VCaP (cell line): ENCODE measurements around the gene CABLES1.

Experiments used
- H3K27ac ChIP-seq: fragments of 450-650 bp; 2 replicates; pipeline ENCODE4 v1.5.1; 2017
- TF ChIP-seq, protein P1 (sequence below): fragments of 450-650 bp; conservative IDR thresholded peaks from 2 replicates; pipeline ENCODE4 v1.5.1; 2017; ENCODE audit warnings: mild to moderate bottlenecking, moderate library complexity

Gene CABLES1

DNA sequence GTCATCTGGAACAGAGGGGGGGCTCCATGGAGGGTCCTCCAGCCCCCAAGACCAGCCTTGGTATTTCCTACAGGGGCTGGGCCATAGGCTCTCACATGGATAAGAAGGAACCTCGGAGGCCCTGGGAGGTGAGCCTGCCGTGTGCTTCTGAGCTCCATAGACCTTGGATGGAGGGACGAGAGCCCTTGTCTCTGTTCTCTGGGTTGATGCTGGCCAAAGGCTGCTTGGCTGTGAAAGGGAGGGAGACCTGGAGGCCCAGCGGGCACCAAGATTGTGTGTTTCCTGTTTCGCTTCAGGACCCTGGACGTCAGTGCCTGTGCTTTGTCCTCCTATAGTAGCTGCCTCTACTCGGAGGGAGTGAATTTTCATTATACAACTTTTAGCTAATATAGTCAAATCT lies 20.8 kb downstream of the CABLES1 start:
- peak overlapping the region; percentile 52 for H3K27ac ChIP-seq
- TF ChIP-seq, protein P1, sequence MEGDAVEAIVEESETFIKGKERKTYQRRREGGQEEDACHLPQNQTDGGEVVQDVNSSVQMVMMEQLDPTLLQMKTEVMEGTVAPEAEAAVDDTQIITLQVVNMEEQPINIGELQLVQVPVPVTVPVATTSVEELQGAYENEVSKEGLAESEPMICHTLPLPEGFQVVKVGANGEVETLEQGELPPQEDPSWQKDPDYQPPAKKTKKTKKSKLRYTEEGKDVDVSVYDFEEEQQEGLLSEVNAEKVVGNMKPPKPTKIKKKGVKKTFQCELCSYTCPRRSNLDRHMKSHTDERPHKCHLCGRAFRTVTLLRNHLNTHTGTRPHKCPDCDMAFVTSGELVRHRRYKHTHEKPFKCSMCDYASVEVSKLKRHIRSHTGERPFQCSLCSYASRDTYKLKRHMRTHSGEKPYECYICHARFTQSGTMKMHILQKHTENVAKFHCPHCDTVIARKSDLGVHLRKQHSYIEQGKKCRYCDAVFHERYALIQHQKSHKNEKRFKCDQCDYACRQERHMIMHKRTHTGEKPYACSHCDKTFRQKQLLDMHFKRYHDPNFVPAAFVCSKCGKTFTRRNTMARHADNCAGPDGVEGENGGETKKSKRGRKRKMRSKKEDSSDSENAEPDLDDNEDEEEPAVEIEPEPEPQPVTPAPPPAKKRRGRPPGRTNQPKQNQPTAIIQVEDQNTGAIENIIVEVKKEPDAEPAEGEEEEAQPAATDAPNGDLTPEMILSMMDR, result no peak

DNA sequence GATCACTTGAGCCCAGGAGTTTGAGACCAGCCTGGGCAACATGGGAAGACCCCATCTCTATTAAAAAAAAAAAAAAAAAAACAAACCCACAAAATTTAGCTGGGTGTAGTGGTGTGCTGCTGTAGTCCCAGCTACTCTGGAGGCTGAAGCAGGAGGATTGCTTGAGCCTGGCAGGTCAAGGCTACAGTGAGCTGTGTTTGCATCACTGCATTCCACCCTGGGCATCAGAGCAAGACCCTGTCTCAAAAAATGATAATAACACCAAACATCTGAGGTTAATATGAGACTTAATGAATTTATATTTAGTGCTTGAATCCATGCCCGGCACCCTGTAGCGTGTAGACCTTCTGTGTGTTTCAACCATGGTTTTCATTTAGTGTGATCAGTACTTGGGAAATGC lies 22.8 kb downstream of the CABLES1 start:
- peak overlapping the region; percentile 72 for H3K27ac ChIP-seq
- TF ChIP-seq, protein P1, result no peak

DNA sequence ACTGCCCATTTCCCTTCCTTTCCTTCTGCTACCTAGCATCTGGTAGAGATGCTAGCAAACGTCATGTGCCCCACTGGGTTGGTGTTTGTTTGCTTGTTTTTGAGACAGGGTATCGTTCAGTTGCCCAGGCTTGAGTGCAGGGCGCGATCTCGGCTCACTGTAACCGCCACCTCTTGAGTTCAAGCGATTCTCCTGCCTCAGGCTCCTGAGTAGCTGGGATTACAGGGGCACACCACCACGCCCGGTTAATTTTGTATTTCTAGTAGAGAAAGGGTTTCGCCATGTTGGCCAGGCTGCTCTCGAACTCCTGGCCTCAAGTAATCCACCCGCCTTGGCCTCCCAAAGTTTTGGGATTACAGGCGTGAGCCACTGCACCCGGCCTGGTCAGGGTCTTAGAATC lies 23.6 kb downstream of the CABLES1 start:
- peak overlapping the region; percentile 72 for H3K27ac ChIP-seq

DNA sequence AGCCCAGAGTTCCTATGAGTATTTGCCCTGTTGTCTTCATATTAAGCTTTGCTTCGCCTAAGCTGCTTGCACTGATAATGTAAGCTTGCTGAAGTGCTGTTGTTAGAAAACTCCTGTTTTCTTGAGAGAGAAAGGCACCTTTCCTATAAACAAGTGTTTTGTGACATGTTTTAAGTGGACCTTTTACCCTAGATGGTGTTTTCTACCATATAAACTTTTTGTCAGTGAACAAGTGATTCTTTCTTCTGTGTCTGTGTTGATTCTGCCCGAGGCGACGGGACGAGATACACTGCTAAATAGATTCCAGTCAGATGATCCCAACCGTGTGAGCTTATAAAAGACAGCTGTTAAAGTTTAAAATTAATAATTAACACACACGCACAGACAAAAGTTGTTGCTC lies 24.1 kb downstream of the CABLES1 start:
- TF ChIP-seq, protein P1, result no peak
- peak overlapping the region; percentile 72 for H3K27ac ChIP-seq

DNA sequence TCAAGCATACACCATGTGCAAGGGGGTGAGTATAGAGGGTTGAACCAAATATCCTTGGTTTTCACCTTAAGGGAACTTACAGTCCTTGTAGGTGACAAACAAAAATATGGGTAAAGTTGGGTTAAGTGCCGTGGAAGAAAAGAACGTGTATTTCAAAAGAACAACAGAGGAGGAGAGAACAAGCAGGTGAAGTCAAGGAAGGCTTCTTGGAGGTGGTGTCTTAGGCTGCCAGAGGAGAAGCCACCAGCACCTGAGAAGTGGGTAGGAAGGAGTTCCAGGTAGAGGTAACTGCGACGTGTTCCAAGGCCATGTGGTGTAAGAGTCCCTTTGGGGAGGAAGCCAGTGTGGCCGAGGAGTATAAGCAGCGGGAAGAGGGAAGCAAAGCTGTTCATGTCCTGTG lies 27.2 kb downstream of the CABLES1 start:
- no peak overlapping the region for H3K27ac ChIP-seq
- TF ChIP-seq, protein P1, result no peak

DNA sequence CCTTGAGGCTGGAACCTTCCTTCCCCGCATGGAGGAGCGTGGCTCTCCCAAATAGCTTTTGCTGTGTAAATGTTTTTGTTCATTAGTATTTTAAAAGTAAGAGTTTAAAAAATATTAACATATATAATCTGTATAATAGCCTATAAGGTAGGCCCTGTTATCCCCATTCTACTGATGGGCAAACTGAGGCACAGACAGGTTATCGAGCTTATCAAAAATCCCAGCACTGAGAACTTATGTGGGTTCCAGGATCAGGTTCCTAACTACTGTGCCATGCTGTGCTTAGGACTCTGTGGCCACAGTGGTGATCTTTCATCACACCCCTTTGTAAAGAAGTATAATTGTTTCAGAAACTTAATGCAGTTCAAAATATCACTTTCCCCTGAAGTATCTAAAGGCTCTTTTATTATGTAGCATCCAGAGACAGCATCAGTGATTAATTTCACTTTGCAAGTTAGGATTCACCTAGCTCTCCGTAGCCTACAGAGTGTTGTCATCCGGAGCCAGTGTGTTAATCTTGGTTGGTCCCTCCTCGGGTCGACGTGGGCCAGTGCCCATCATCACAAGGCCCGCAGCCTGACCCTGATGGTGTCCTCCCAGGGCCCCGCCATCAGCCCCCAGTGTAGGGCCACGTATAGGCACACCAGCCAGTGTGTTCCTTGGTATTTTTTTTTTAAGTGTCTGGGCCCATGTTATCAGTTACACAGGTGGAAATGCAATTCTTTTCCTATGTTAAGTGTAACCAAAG lies 28.7 kb downstream of the CABLES1 start:
- TF ChIP-seq, protein P1, result no peak
- no peak overlapping the region for H3K27ac ChIP-seq

DNA sequence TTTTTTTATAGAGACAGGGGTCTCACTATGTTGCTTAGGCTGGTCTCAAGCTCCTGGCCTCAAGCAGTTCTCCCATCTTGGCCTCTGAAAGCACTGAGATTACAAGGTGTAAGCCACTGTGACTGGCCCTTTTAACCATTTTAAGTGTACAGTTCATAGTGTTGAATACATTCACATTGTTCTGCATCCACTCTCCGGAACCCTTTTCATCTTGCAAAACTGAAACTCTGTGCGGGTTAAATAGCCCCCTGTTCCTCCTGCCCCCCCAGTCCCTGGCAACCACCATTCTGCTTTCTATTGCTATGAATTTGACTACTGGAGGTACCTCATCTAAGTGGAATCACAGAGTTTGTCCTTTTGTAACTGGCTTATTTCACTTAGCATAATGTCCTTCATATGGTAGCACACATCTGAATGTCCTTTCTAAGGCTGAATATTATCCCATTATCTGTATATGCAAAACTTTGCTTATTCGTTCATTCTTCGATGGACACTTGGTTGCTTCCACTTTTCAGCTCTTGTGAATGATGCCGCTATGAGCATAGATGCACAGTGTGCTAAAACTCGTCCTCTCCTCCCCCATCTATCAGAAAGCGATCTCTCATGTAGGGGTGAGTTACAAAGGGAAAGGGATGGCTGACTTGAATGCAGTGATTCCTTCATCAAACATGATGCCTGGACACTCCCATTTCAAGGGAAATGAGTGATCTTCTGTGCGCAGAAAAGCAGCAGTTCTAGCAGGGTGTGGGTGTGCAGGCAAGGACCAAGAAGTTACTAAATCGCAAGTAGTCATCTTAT lies 30.2 kb downstream of the CABLES1 start:
- H3K27ac ChIP-seq, result no peak overlapping the region
- TF ChIP-seq, protein P1, result no peak
